Endothelial cell of hepatic sinusoid (primary cell): ENCODE results near the gene SLC2A8.

Experiments
- in situ Hi-C: cut with HindIII; loops from 2 replicates; pipeline ENCODE4 v1.10.0; 2017; ENCODE audit warnings: low sequenced_read_pairs

SLC2A8 gene

GRCh38 chr9:127423476-127423933 lies 26.5 kb downstream of the SLC2A8 start:
- in situ Hi-C loops = no loop called here

GRCh38 chr9:127423934-127424675 lies 27.1 kb downstream of the SLC2A8 start, which contains the start of gene ZNF79:
Gene ZNF79 (plus strand): TSS chr9:127424382. CDS start chr9:127424788, 406 bp downstream.
- in situ Hi-C loops = no loop called here

- in situ Hi-C loops = no loop called here
These were observed 27.7 kb downstream of the SLC2A8 start for GRCh38 chr9:127424676-127424999.

GRCh38 chr9:127426756-127427155 lies 29.8 kb downstream of the SLC2A8 start:
- in situ Hi-C loops = no loop called here

GRCh38 chr9:127428348-127428747 lies 31.4 kb downstream of the SLC2A8 start:
- in situ Hi-C loops = no loop called here

GRCh38 chr9:127430415-127430814 lies 33.4 kb downstream of the SLC2A8 start:
- in situ Hi-C loops = no loop called here

- in situ Hi-C loops = no loop called here
These were observed 40.7 kb downstream of the SLC2A8 start for GRCh38 chr9:127437497-127438264.

- in situ Hi-C loops = no loop called here
These were observed 41.4 kb downstream of the SLC2A8 start for GRCh38 chr9:127438394-127438793.

- in situ Hi-C loops = no loop called here
These were observed 47.4 kb downstream of the SLC2A8 start for GRCh38 chr9:127444283-127444920.

GRCh38 chr9:127444921-127445850 lies 48.2 kb downstream of the SLC2A8 start:
- in situ Hi-C loops = no loop called here

- in situ Hi-C loops = no loop called here
These were observed 49.1 kb downstream of the SLC2A8 start for GRCh38 chr9:127445851-127446712.

GRCh38 chr9:127446713-127447415 lies 49.9 kb downstream of the SLC2A8 start:
- in situ Hi-C loops = no loop called here

GRCh38 chr9:127447416-127448111 lies 50.6 kb downstream of the SLC2A8 start:
- in situ Hi-C loops = no loop called here

- in situ Hi-C loops = no loop called here
These were observed 51.3 kb downstream of the SLC2A8 start for GRCh38 chr9:127448112-127448805.

GRCh38 chr9:127449332-127449966 lies 52.5 kb downstream of the SLC2A8 start:
- in situ Hi-C loops = no loop called here

- in situ Hi-C loops = no loop called here
These were observed 53.3 kb downstream of the SLC2A8 start for GRCh38 chr9:127450243-127450760.
